ENCODE measurements around the gene SLC25A25.

Gene SLC25A25

DNA sequence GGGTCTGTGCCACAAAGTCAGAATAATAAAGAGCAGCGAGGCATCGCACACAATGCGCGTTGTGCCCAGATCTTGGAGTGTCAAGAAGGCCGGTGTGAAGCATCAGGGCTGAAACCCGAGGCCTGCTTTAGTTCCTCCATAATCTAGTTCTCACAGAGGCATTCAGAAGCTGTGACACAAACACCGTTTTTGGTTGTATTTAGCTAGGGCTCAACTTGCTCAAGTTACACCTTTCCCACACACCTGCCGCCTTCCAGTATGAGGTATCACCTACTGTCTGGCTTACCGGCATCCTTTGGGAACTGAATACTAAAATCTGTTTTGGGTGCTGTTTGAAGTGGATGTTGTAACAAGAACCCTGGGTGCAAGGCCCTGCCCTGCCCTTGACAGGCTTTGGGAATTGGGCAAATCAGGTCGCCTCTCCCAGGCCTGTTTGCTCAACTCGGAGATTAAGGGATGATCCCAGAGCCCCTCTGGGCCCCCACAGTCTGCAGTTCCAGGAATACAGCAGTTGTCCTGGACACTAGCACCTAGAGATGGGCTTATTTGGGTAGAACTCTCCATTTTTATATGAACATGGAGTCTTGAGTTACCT is 27.0 kb downstream of the SLC25A25 start:
- Histone ChIP-seq H3K9me3 (ENCODE audit: control insufficient read depth, insufficient read depth, low read length) (no peaks in the 10 kb centered on the region), H3K36me3 (ENCODE audit: control insufficient read depth, insufficient read depth, low read length) (no peaks in the 10 kb centered on the region), H3K27me3 (ENCODE audit: control insufficient read depth, insufficient read depth, low read length) (no peaks in the 10 kb centered on the region), H3K4me3 (ENCODE audit: low read depth, low read length) (no peak overlapping the region), H3K9ac (ENCODE audit: low read depth, low read length) (no peak overlapping the region), H3K4me1 (ENCODE audit: control insufficient read depth, insufficient read depth, low read length) (peaks cover 20% of the 10 kb centered on the region)

DNA sequence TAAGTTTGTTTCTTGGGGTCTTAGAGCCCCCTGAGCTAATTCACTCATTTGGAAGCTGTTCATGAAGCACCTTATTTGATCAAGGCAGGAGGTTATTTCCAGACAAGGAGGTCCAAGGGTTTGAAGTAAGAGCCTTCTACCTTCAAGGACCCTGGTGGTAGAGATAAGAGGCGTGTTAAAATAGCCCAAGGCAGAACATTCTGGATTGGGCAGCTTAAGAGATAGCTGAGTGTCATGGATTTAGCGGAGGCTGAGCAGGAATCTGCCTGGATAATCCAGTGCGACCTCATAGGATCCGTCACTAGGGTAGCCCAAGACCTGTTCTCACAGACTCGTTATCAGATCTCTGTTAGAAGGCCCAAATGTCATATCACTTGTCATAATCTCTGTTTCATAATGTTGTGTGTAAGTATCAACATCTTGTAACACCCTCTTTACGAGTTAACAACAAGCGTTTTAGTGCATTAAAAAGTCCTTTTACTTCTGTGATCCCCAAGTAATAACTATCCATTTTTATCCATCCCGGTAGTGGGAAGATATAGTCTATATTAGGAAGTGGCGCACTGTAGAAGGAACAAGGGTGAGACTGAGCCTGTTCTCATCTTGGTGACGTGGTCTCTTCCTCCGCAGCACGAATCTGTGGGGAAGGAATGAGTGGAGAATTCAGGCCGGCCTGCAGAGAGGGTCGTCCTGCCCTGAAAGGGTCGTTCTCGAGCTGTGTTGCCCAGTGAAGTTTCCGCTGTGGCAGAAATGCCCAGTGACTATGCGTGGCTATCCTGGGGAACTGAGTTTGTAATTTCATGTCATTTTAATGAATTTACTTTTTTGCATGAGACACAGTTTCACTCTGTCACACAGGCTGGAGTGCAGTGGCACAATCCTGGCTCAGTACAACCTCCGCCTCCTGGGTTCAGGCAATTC is 28.8 kb downstream of the SLC25A25 start:
- H3K9ac ChIP-seq (ENCODE audit: low read depth, low read length): no peak overlapping the region
- no peaks in the 10 kb centered on the region for H3K27me3 ChIP-seq (ENCODE audit: control insufficient read depth, insufficient read depth, low read length)
- peaks cover 15% of the 10 kb centered on the region for H3K4me1 ChIP-seq (ENCODE audit: control insufficient read depth, insufficient read depth, low read length)
- no peaks in the 10 kb centered on the region for H3K9me3 ChIP-seq (ENCODE audit: control insufficient read depth, insufficient read depth, low read length)
- H3K4me3 ChIP-seq (ENCODE audit: low read depth, low read length): no peak overlapping the region
- peaks cover 10% of the 10 kb centered on the region for H3K36me3 ChIP-seq (ENCODE audit: control insufficient read depth, insufficient read depth, low read length)

DNA sequence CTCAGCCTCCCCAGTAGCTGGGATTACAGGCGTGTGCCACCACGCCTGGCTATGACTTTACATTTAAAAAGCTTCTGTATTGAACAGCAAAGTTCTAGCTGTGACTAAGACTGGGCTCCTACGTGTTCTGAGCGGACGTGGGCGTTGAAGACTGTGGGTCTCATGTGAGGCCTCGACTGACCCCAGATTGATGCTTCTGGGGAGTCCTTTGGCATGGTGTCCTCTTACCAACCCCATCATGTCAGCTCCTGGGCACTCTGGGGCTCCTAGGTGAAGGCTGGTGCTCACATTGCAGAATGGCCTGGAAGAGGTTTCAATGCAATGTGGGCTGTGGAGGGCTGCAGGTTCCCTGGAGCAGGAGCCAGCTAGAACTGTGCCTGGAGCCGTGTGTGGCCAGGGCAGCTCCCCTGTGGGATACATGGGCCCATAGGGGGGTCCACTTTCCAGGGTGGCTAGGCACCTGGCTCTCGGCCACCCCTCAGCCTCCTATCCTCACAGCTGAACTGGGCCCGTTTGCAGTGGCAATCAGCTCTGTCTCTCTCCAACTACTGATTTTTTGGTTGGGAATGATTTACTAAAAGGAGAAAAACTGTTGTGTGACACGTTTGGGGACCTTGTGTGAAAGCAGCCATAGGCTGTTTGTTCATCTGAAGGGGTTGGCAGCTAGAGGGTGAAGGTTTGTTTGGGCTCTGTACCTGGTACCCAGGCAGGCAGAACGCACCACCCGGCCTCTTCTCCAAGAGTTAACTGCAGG is 29.7 kb downstream of the SLC25A25 start:
- peaks cover 15% of the 10 kb centered on the region for H3K4me1 ChIP-seq (ENCODE audit: control insufficient read depth, insufficient read depth, low read length)
- H3K4me3 ChIP-seq (ENCODE audit: low read depth, low read length): no peak overlapping the region
- H3K27me3 ChIP-seq (ENCODE audit: control insufficient read depth, insufficient read depth, low read length): no peaks in the 10 kb centered on the region
- no peaks in the 10 kb centered on the region for H3K9me3 ChIP-seq (ENCODE audit: control insufficient read depth, insufficient read depth, low read length)
- H3K36me3 ChIP-seq (ENCODE audit: control insufficient read depth, insufficient read depth, low read length): peaks cover 18% of the 10 kb centered on the region
- H3K9ac ChIP-seq (ENCODE audit: low read depth, low read length): peak overlapping the region; percentile 8

DNA sequence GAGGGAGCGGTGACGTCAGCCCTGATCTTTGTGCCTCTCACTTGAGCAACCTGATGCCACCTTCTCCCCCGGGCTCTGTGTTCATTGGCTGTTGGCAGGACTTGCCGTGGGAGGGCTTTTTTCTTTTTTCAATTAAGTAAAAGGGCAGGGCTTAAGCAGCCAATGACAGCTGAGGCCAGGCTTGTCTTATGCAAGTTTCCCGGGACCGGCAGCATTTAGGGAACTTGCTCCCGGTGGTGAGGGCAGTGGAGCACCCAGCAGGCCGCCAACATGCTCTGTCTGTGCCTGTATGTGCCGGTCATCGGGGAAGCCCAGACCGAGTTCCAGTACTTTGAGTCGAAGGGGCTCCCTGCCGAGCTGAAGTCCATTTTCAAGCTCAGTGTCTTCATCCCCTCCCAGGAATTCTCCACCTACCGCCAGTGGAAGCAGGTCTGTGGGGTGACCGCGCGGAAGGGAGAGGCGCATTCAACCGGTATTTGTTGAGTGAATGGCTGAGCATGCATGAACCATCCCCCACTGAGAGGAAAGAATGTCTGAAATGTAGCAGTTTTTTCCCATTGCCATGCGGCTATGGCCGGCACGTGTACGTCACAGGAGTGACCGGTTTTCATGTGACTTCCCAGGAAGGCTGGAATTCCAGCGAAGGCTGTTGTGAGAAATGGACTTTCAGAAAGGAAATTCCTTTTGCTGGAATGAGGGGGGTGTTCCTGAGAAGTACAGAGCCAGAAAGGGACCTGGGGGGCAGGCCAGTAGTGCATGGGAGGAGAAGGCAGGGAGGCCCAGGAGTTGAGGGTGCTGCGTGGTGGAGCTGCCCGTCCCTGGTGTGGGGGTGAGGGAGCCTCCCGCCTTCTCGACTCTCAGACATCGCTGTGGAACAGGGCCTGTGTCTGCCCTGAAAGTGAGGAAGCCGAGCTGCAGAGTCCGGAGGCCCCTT is 30.5 kb downstream of the SLC25A25 start:
- Histone ChIP-seq H3K36me3 (ENCODE audit: control insufficient read depth, insufficient read depth, low read length) (peaks cover 25% of the 10 kb centered on the region), H3K27me3 (ENCODE audit: control insufficient read depth, insufficient read depth, low read length) (no peaks in the 10 kb centered on the region), H3K4me3 (ENCODE audit: low read depth, low read length) (peak overlapping the region; percentile 77), H3K9me3 (ENCODE audit: control insufficient read depth, insufficient read depth, low read length) (no peaks in the 10 kb centered on the region), H3K4me1 (ENCODE audit: control insufficient read depth, insufficient read depth, low read length) (peaks cover 15% of the 10 kb centered on the region), H3K9ac (ENCODE audit: low read depth, low read length) (peak overlapping the region; percentile 84)

DNA sequence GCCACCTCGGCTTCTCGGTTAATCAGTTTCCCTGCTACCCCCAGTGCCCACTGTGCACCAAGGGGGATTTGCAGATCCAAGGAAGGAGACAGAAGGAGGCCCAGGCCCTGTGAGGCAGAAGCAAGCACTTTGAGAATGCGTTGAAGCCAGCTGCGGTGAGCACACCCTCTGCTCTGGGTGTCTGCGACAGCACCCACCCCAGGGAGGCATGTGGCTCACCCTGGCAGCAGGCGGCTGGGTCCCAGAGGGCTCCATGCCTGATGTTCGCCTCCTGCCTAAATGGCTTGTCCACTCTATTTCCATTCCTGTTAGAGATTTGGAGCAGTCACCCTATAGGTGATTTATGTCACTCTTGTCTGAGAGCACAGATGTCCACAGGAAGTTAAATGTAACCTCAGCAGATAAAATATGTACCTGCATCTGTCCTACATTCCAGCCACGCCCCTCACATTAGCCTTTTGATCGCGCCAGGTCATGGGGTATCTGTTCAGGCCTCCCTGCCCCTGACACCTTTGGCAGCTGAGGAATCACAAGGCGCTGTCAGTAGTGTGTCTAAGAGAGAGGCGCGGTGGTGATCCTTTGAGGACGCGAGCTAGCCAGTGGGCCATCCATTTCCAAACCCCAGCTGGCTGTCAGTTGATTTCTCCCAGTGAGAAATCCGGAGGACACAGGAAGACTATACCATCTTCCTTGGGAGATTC is 31.3 kb downstream of the SLC25A25 start:
- Histone ChIP-seq H3K36me3 (ENCODE audit: control insufficient read depth, insufficient read depth, low read length) (peaks cover 33% of the 10 kb centered on the region), H3K27me3 (ENCODE audit: control insufficient read depth, insufficient read depth, low read length) (no peaks in the 10 kb centered on the region), H3K9me3 (ENCODE audit: control insufficient read depth, insufficient read depth, low read length) (no peaks in the 10 kb centered on the region), H3K4me1 (ENCODE audit: control insufficient read depth, insufficient read depth, low read length) (peaks cover 15% of the 10 kb centered on the region), H3K4me3 (ENCODE audit: low read depth, low read length) (peak overlapping the region; percentile 77), H3K9ac (ENCODE audit: low read depth, low read length) (peak overlapping the region; percentile 84)

DNA sequence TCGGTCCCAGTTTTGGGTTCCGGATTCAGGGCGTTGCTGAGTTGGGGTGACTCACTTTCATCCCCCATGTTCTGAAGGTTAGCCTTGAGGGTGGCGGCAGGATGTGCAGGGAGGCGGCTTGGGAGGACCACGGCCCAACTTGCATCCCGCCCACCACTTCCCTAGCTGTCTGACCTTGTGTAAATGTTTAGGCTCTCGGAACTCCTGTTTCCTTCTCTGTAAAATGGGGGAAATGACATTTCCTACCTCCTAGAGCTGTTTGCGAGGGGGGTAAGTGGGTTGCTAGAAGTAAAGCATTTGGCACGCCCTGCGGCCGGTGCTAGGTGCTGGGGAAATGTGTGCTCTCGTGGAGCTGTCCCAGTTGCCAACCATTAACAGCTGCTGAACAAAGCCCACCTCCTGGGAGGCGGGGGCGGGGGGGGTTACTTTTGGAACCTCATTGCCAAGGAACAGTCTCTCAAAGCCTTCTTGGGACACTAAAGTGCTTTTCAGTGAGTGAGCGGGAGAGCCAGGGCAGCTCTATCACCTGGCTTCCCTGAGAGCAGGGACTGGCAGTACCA is 32.0 kb downstream of the SLC25A25 start:
- Histone ChIP-seq H3K9me3 (ENCODE audit: control insufficient read depth, insufficient read depth, low read length) (no peaks in the 10 kb centered on the region), H3K9ac (ENCODE audit: low read depth, low read length) (no peak overlapping the region), H3K4me3 (ENCODE audit: low read depth, low read length) (peak overlapping the region; percentile 77), H3K36me3 (ENCODE audit: control insufficient read depth, insufficient read depth, low read length) (peaks cover 35% of the 10 kb centered on the region), H3K27me3 (ENCODE audit: control insufficient read depth, insufficient read depth, low read length) (no peaks in the 10 kb centered on the region), H3K4me1 (ENCODE audit: control insufficient read depth, insufficient read depth, low read length) (peaks cover 15% of the 10 kb centered on the region)

DNA sequence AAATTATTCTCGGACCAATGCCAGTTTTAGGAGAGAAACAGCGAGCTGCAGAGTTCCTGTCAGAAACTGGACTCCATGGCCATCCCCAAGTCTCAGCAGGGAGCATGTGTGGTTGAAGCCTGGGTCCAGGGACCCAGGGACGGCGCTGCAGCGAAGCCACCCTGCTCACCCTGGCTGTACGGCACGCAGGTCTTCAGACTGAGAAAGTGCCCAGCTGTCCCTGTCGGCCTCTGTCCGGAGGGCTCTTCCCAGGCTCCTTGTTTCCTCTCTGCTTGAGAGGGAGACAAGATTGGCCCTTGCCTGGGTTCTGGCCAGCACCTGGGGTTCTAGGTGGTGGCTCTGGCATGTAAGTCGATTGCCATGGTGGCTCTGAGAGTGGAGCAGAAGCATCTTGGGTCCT is 32.5 kb downstream of the SLC25A25 start:
- no peaks in the 10 kb centered on the region for H3K9me3 ChIP-seq (ENCODE audit: control insufficient read depth, insufficient read depth, low read length)
- H3K4me1 ChIP-seq (ENCODE audit: control insufficient read depth, insufficient read depth, low read length): peaks cover 15% of the 10 kb centered on the region
- no peaks in the 10 kb centered on the region for H3K27me3 ChIP-seq (ENCODE audit: control insufficient read depth, insufficient read depth, low read length)
- H3K9ac ChIP-seq (ENCODE audit: low read depth, low read length): no peak overlapping the region
- no peak overlapping the region for H3K4me3 ChIP-seq (ENCODE audit: low read depth, low read length)
- peaks cover 36% of the 10 kb centered on the region for H3K36me3 ChIP-seq (ENCODE audit: control insufficient read depth, insufficient read depth, low read length)

DNA sequence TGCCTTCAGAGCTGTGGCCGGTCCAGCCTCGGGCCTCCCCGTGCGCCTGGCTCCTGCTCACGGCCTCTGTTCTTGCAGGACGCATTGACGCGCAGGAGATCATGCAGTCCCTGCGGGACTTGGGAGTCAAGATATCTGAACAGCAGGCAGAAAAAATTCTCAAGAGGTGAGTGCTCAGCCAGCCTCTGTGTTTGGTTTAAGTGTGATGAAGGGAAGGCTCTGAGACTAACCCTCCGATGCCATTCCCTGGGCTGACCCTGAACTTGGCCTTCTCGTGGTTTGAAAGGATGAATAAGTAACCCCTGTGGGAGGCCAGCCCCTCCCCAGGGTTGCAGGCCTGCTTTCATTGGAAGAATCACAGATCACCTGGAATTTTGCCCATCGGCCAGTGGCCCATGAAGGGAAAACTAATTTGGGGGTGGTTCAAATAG is 33.2 kb downstream of the SLC25A25 start:
- H3K27me3 ChIP-seq (ENCODE audit: control insufficient read depth, insufficient read depth, low read length): no peaks in the 10 kb centered on the region
- H3K36me3 ChIP-seq (ENCODE audit: control insufficient read depth, insufficient read depth, low read length): peaks cover 43% of the 10 kb centered on the region
- H3K4me1 ChIP-seq (ENCODE audit: control insufficient read depth, insufficient read depth, low read length): peaks cover 15% of the 10 kb centered on the region
- no peak overlapping the region for H3K4me3 ChIP-seq (ENCODE audit: low read depth, low read length)
- H3K9me3 ChIP-seq (ENCODE audit: control insufficient read depth, insufficient read depth, low read length): no peaks in the 10 kb centered on the region
- H3K9ac ChIP-seq (ENCODE audit: low read depth, low read length): no peak overlapping the region

DNA sequence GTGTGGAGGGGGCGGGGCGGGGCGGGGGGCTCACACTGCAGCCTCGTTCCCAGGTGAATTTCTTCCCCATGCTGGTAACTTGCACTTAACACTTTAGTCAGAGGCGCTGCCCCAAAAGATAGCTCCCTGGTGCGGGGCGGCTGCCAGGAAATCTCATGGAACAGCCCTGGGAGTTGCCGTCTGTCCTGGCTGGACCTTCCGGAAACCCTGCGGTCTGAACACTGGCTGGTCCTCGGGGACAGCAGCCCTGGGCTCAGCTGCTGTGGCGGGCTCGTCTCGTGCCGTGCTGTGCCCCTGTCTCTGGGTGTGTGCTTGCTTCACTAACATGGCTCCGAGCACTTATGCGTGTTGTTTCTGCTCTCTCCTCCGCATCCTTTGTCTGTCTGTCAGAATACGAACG is 33.7 kb downstream of the SLC25A25 start:
- Histone ChIP-seq H3K9me3 (ENCODE audit: control insufficient read depth, insufficient read depth, low read length) (no peaks in the 10 kb centered on the region), H3K36me3 (ENCODE audit: control insufficient read depth, insufficient read depth, low read length) (peaks cover 48% of the 10 kb centered on the region), H3K4me3 (ENCODE audit: low read depth, low read length) (no peak overlapping the region), H3K9ac (ENCODE audit: low read depth, low read length) (no peak overlapping the region), H3K27me3 (ENCODE audit: control insufficient read depth, insufficient read depth, low read length) (no peaks in the 10 kb centered on the region), H3K4me1 (ENCODE audit: control insufficient read depth, insufficient read depth, low read length) (peaks cover 15% of the 10 kb centered on the region)

DNA sequence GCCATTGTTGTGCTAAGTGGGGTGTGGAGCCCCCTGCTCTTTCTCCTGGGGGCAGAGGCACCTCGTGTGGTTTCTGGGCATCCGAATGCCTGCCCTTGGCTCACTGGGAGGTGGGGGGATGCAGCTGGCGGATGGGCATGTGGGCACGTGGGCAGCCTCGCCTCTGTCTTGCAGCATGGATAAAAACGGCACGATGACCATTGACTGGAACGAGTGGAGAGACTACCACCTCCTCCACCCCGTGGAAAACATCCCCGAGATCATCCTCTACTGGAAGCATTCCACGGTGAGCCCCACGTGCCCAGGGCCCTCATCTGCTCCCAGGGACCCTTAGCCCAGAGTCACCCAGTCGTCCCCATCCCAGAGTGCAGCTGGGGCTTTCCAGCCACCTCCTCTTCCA is 34.2 kb downstream of the SLC25A25 start:
- H3K4me3 ChIP-seq (ENCODE audit: low read depth, low read length): no peak overlapping the region
- no peak overlapping the region for H3K9ac ChIP-seq (ENCODE audit: low read depth, low read length)
- H3K36me3 ChIP-seq (ENCODE audit: control insufficient read depth, insufficient read depth, low read length): peaks cover 53% of the 10 kb centered on the region
- no peaks in the 10 kb centered on the region for H3K9me3 ChIP-seq (ENCODE audit: control insufficient read depth, insufficient read depth, low read length)
- peaks cover 13% of the 10 kb centered on the region for H3K4me1 ChIP-seq (ENCODE audit: control insufficient read depth, insufficient read depth, low read length)
- no peaks in the 10 kb centered on the region for H3K27me3 ChIP-seq (ENCODE audit: control insufficient read depth, insufficient read depth, low read length)

Measured in iPS-15b (cell line).